NCI-H146 (cell line): ENCODE results near the gene RAET1G.
"Not testable (repeated sequence)": the region's sequence is repeated elsewhere in the genome, so short reads cannot be mapped to it uniquely, and the experiment has no call there.

ENCODE experiments used
- DNase-seq: peaks from one replicate; lab custom pipeline; 2025; lab: John Stamatoyannopoulos, UW

Gene RAET1G

GRCh38 chr6:149897015-149897697, 25.8 kb downstream of the RAET1G start:
- DNase-seq, result no peak

GRCh38 chr6:149896491-149896890, 26.4 kb downstream of the RAET1G start:
- no peak for DNase-seq

DNA sequence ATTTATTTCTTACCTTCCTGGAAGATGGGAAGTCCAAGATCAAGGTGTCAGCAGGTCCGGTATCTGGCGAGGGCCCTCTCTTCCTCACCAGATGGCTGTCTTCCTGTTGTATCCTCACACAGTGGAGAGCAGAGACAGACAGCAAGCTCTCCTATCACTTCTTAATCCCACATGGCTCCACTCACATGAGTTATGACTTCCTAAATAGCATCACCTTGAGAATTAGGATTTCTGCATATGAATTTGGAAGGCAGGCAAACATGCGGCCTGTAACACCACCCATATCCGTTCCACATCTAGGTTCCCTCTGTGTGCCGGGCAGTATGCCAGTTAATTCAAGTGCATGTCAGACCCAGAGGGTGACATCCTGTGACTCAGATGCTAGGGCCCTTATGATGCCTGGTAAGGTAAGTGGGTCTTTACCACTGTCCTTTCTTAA, 27.1 kb downstream of the RAET1G start:
- no peak for DNase-seq

DNA sequence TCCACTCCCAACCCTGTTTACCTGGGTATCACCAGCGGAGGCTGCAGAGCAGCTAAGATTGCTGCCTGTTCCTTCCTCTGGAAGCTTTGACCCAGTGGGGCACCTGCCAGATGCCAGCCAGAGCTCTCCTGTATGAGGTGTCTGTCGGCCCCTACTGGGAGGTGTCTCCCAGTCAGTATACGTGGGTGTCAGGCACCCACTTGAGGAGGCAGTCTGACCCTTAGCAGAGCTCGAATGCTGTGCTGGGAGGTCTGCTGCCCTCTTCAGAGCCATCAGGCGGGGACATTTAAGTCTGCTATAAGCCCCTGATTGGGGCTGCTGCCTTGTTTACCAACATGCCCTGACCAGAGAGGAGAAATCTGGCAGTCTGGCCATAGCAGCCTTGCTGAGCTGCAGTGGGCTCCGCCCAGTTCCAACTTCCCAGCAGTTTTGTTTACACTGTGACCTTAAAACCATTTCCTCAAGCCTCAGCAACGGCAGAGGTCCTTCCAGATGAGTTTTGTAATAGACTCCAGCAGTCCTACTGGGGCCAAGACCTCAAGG, 27.8 kb downstream of the RAET1G start:
- no peak for DNase-seq

DNA sequence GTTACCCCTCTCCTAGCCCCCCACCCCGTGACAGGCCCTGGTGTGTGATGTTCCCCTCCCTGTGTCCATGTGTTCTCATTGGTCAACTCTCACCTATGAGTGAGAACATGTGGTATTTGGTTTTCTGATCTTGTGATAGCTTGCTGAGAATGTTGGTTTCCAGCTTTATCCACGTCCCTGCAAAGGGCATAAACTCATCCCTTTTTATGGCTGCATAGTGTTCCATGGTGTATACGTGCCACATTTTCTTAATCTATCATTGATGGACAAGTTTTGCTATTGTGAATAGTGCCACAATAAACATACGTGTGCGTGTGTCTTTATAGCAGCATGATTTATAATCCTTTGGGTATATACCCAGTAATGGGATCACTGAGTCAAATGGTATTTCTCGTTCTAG, 31.1 kb downstream of the RAET1G start:
- not testable (repeated sequence) for DNase-seq

GRCh38 chr6:149891259-149891658, 31.7 kb downstream of the RAET1G start:
- DNase-seq, result no peak

DNA sequence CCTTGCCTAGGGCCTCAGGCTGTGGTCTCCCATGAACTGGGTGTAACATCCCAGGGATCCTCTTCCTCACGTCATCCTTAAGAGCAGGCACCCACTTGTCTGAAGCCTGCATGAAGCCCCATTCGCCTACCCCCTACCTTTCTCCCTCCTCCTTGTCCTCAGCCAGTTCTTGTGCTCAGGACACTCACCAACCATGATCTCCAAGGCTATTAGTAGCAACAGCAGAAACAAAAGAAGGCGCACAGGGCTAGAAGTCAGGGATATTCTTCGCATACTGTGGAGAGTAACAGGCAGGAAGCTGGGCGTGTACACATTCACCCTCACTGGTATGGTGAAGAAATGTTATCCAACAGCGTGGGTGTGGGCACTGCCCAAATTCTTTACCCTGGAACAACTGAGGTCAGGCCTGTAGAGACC, 32.3 kb downstream of the RAET1G start:
- DNase-seq, result no peak

DNA sequence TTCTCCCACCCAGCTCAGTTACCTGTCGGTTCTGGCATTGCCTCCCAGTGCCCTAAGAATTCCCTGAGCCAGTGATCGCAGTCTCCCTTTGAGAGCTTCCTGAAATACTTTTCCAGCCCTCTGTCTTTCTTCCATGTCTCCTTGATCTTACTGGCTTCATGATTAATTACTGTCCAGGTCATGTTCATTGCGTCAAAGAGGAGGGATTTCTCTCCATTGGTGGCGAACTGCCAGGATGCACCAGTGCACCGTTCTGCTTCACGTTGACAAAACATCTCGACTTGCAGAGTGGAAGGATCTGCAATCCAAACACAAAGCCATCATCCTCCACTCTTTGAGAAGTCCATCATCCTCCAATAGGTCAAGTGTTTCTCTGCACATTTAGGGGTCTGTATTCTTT, 33.6 kb downstream of the RAET1G start:
- DNase-seq, result no peak

DNA sequence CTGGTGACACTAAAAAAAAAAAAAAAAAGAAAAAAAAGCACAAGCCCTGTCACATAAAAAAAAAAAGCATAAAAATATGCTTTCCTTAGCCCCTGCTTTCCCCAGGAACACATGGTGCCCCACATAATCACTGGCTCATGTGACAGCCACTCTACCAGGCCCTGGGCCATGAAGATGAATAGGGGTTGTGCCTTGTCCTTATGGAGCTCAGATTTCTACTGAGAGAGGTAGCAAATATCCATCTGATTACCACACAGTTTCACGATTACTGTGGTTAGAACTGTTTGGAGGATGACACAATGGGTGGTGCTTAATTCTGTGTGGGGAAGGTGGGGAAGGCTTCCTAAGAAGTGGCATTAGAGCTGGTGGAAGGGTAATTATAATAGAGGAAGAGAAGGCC, 34.3 kb downstream of the RAET1G start:
- no peak for DNase-seq

DNA sequence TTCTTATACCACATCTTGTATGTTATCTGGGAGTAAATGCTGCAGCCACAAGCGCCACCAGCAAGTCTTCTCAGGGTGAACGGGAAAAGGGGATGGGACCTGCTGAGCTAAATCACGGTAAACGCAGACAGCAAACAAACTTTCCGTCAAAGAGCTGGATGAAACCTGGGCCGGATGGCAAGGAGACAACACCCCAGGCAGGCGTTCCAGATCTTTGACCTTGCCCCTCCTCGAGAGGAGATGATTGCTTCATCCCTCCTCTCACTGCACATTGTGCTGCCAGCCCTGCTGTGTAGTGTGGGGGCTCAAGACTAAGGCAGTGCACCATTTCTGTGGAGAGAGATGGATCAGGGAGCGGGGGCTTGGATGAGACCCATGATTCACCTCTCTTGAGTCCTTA, 34.8 kb downstream of the RAET1G start:
- DNase-seq, result no peak

- no peak for DNase-seq
Observed at GRCh38 chr6:149887343-149887742, 35.6 kb downstream of the RAET1G start.

DNA sequence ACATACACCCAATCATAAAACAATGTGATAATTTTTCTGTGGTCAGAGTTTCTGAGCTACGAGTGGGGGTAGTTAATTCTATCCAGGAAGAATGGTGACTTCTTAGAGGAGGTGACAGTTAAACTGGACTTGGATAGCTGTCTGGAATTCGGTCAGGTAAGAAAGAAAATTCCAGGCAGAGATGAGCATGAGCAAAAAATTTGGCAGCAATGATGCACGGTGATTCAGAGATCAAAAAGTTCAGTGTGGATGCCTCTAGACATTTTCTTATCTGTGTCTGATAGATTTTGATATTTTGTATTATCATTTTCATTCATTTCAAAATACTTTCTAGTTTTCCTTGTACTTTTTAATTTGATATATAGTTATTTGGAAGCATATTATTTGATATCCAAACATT, 37.0 kb downstream of the RAET1G start:
- DNase-seq, result no peak

GRCh38 chr6:149884617-149885016, 38.3 kb downstream of the RAET1G start:
- DNase-seq, result no peak

GRCh38 chr6:149884215-149884614, 38.7 kb downstream of the RAET1G start:
- DNase-seq, result no peak

GRCh38 chr6:149881860-149882259, 41.1 kb downstream of the RAET1G start:
- DNase-seq, result no peak

DNA sequence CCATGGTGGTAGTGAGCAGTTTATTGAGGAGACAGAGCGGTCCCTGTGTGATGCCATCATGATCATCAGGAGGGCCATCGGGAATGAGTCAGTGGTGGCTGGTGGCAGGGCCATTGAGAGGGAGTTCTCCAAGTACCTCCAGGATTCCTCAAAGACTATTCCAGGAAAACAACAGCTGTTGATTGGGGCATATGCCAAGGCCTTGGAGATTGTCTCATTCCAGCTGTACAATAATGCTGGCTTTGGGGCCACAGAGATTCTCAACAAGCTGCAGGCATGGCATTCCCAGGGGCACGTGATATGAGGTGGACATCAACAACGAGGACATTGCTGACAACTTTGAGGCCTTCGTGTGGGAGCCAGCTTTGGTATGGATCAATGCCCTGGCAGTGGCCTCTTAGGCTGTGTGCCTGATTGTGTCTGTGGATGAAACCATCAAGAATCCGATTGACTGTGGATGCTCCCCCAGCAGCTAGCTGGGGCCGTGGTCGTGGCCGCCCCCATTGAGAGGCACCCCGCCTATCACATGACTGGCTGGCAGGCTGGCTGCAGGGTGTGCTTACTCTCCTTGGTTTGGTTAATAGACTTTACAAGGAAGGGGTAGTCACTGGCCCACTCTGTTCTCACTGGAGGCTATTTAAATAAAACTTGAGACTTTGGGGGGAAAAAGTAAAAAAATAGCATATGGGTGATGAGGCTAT, 41.7 kb downstream of the RAET1G start:
- DNase-seq, result no peak

GRCh38 chr6:149877659-149878058, 45.3 kb downstream of the RAET1G start:
- no peak for DNase-seq

GRCh38 chr6:149876241-149876933, 46.5 kb downstream of the RAET1G start:
- DNase-seq, result no peak

GRCh38 chr6:149872233-149872632, 50.7 kb downstream of the RAET1G start:
- no peak for DNase-seq

DNA sequence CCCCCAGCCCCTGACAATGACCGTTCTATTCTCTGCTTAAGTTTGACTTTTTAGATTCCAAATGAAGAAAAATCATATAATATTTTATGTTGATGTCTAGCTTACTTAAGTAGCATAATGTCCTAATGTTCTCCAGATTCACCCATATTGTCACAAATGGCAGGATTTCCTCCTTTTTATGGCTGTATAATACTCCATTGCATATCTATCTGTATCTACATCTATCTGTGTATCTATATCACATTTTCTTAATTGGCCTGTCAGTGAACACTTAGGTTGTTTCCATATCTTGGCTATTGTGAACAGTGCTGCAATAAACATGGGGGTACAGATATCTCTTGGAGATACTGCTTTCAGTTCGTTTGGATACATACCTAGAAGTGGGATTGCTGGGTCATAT, 51.7 kb downstream of the RAET1G start:
- DNase-seq, result no peak

DNA sequence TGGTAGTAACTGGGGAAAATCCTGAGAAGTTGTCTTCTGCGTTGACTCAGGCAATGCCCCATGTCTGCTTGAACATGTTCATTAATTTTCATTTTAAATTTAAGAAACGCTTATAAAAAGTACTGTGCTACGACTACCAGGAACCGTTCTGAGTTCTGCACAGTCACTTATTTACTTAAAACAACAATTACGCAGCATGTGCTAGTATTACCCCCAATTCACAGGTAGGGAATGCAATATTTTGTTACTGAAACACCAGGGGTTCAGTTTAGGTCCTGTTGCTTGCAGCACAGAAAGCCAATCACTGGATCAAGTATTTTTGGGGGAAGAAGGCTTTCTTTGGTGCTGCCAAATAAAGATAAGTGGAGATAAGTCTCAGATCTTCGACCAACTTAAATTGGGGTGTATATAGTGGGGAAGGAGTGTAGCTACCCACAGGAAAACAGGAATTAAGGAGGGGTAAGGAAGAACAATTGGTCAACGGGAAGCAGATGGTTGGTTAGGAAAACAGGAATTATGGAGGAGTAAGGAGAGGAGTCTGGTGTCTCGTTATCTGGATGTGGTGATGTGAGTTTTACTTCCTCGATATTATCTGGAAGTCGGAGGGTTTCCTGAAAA, 53.5 kb downstream of the RAET1G start:
- no peak for DNase-seq

- no peak for DNase-seq
Observed at GRCh38 chr6:149867876-149868640, 54.9 kb downstream of the RAET1G start.
